HG03520 (cell line): Measurements from ENCODE around the gene CNOT10.
"Not testable (repeated sequence)": the region's sequence is repeated elsewhere in the genome, so short reads cannot be mapped to it uniquely, and the experiment has no call there.

Source experiments
- ATAC-seq: cut with Tn5 transposase; IDR thresholded peaks from one replicate; pipeline ENCODE4 v1.9.1; 2021; ENCODE audit warnings: mild to moderate bottlenecking, moderate library complexity; ENCODE audit not compliant: unreplicated experiment

The CNOT10 gene

DNA sequence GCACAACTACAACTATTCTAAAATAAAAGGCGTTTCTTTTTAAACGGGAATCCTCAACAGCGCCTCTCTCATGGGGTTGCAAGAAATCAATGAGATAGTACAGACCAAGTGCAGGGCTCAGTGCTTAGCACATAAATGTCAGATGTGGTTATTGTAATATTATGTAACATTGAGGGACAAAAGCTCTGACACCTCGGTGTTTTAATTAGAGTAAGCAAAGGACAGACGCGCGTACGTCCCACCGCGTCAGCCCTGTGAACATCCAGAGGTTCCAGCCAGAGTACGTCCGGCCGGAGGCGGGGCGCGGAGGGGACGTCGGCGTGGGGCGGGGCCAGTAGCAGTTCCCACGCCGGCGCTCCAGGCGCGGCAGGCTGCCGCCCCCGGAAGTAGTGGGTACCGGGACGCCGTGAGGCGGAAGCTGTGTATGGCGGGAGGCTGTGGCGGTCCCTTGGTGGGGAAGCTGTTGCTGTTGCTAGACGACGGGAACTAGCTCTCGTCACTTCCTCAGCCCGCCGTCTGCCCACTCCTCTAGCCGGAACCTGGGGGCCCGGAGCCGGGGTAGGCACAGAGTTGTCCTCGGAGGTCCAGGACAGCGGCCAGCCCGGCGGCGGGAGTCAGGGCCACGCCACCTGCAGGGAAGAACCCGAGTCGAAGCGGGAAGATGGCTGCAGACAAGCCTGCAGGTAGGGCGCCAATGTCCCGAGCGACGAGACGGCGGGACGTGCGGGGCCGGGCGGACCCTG lies at the start of gene CNOT10:
CNOT10 (plus strand) TSS at position 389 of the 743 bp plus-strand sequence; CDS start at position 662, 273 bp downstream.
- ATAC-seq: peak; percentile 97

DNA sequence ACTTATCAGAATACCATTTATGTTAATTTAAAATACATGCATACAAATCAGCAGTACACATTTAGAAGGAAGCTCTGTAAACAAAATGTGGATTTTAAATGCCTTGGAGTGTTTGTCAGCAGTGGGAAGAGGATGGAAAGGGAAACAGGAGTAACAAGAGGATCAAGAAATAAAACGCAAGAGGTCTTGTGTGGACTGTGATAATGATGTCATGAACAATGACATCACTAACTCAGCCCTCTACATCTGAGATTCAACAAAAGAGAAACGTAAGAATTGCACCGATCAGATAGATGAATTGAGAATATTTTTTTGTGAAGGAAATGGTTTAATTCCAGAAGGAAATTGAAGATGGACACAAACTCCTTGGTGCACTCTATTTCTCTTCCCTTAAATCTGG lies 44.0 kb upstream of the CNOT10 start:
- ATAC-seq: no peak

DNA sequence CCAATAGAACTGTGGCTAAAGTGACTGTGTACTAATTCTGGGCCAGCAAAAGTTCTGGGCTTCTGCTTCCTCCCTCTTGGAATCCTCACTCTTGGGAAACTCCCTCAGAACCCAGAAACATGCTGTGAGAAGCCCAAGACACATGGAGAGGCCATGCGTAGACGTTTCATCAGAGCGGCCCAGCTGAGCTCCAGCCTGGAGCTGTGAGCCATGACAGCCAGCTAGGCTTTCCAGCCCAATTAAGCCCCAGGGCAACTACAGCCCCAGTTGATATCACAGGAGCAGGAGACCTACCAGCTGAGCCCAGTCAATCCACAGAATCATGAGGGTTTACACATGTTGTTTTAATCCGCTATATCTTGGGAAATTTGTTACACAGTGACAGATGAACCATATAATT lies 43.6 kb upstream of the CNOT10 start:
- ATAC-seq: no peak

DNA sequence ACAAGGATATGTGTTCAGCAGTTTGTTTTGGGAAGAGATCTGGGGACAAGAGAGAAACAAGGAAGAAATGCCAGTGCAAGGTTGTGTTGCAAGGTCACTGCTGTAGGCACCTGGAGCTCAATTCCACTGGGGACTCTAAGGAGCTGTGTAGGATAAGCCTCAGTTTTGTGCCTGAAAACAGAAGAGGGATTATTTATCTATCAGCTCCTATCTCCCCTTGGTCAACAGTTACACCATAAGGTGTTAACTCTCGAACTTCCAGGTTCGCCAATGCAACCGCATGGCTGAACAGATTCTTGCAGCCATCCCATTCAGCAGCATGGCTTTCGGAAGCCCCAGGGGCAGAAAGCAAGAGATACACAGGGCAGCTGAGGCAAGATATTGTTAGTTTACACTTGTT lies 41.6 kb upstream of the CNOT10 start:
- ATAC-seq: no peak

- ATAC-seq: no peak
Observed at GRCh38 chr3:32643816-32644215, 41.2 kb upstream of the CNOT10 start.

DNA sequence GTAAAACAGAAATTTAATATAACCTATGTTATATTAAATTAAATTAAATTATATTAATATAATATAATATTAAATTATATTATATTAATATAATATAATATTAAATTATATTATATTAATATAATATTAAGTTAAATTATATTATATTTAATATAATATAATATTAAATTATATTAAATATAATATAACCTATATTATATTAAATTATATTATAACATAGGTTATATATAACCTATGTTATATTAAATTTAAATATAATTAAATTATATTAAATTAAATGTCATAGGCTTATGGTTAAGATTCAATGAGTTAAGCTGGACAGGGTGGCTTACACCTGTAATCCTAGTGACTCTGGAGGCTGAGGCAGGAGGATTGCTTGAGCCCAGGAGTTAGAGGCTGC lies 40.6 kb upstream of the CNOT10 start:
- ATAC-seq: no peak

DNA sequence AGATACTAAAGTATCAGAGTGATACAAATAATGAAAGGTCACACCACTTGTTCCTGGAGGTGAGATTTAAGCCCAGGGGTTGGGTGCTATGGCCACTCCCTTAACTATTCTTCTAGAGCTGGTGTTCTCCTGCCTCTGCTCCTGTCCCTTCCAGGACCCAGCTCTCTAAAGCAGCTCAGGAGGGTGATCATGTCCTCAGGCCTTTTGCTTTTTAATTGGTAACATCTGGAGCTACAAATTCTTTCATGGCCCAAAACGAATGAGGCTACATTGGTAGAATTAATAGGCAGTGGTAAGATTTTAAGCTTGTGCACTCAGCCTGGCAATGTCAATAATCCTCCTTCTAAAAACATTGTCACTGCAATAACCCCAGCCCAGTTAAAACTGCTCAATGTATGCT lies 38.2 kb upstream of the CNOT10 start:
- no peak for ATAC-seq

- not testable (repeated sequence) for ATAC-seq
Observed at GRCh38 chr3:32652337-32653100, 32.5 kb upstream of the CNOT10 start.

- no peak for ATAC-seq
Observed at GRCh38 chr3:32655167-32655566, 29.8 kb upstream of the CNOT10 start.

- no peak for ATAC-seq
Observed at GRCh38 chr3:32660634-32661033, 24.4 kb upstream of the CNOT10 start.

GRCh38 chr3:32662647-32663046 lies 22.3 kb upstream of the CNOT10 start:
- ATAC-seq: no peak

GRCh38 chr3:32664630-32665075 lies 20.3 kb upstream of the CNOT10 start:
- ATAC-seq: peak; percentile 48

- no peak for ATAC-seq
Observed at GRCh38 chr3:32667072-32667582, 17.9 kb upstream of the CNOT10 start.

DNA sequence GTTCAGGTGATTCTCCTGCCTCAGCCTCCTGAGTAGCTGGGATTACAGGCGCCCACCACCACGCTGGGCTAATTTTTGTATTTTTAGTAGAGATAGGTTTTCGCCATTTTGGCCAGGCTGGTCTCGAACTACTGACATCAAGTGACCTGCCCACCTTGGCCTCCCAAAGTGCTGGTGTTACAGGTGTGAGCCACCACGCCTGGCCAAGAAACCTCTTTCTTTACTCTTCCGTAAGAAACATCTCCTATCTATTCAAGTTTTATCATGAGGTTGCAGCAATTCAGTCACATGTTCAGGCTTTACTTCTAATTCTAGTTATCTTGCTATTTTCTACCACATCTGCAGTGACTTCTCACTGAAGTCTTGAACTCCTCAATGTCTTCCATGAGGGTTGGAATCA lies 15.8 kb upstream of the CNOT10 start:
- not testable (repeated sequence) for ATAC-seq

DNA sequence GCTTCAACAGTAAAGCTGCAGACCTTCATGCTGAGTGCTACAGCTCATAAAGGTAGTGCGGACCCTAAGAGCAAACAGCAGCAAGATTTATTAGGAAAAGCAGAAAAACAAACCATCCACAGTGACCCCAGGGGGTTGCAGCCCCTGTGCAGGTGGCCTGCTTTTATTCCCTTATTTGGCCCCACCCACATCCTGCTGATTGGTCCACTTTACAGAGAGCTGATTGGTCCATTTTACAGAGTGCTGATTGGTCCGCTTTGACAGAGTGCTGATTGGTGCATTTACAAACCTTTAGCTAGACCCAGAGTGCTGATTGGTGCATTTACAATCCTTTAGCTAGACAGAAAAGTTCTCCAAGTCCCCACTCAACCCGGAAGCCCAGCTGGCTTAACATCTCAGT lies 11.3 kb upstream of the CNOT10 start:
- ATAC-seq: not testable (repeated sequence)

- ATAC-seq: no peak
Observed at GRCh38 chr3:32675164-32675563, 9.8 kb upstream of the CNOT10 start.

- no peak for ATAC-seq
Observed at GRCh38 chr3:32675650-32676049, 9.3 kb upstream of the CNOT10 start.

DNA sequence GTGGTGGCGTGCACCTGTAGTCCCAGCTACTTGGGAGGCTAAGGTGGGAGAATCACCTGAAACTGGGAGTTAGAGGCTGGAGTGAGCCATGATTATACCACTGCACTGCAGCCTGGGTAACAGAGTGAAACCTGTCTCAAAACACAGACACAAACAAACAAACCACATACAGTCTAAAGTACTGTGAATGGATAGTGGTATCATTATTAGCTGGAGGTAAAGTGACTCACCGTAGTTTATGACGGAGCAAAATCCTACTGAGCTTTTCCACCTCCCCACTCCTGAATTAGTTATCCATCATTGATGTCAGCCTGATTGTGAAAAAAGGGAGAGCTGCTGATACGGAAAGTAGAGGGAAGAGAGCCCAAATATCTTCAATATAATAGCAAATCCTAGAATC lies 3.2 kb upstream of the CNOT10 start:
- ATAC-seq: no peak

DNA sequence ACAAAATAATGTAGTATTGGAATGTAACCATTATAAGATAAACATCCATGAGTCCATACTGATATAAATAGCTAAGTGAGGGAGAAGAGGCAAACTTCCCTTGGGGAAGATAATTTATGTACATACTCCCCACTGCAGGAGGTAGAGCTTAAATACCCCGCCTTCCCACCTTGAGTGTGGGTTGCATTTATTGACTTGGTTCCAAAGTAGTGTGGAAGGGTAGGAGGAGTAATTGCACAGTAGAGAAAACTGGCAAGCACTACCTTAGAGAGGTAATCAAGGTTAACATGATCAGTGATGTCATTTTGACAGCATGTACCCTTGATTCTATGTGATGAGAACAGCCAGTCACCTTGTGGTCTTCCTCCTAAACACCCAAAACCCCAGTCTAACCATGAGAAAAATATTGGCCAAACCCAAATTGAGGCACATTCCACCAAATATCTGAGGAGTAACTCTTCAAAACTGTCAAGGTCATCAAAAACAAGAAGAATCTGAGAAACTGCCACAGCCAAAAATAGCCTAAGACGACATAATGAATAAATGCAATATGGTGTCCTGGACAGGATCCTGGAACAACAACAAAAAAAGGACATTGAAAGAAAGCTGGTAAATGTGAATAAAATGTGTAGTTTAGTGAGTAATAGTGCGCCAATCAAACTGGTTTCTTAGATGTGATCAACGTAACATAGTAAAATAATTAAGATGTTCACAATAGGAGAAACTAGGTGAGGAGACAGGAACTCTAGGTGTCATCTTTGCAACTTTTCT lies 774 bp upstream of the CNOT10 start:
- peak; percentile 1 for ATAC-seq

GRCh38 chr3:32685543-32686185 lies 676 bp downstream of the CNOT10 start:
- no peak for ATAC-seq

DNA sequence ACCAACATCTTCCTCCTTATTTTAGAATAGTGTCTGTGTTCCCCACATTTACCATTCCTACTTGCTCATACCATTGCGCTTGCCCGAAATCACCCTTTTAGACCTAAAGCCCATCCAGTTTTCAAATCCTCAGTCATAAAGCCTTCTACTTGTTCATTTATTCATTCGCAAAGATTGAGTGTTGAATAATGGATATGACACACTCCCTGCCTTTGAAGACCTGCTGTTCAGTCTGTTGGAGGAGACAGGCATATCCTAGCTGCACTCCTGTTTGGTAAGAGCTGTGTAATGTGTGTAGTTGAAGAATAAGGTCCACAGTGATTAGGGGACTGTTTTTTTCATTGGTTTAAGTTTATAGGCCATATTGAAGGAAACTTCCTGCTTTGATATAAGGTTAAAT lies 1.7 kb downstream of the CNOT10 start:
- ATAC-seq: no peak
